22Rv1 (cell line): ENCODE results near the gene RAMP3.
"Not testable (repeated sequence)": the region's sequence is repeated elsewhere in the genome, so short reads cannot be mapped to it uniquely, and the experiment has no call there.

Source experiments
- H3K27ac ChIP-seq: fragments of 450-650 bp; 2 replicates; pipeline ENCODE4 v1.5.1; 2017
- CTCF ChIP-seq: fragments of 450-650 bp; IDR thresholded peaks from 2 replicates; pipeline ENCODE4 v1.5.1; 2017; ENCODE audit warnings: mild to moderate bottlenecking
- ZFX ChIP-seq: fragments of 450-650 bp; IDR thresholded peaks from 2 replicates; pipeline ENCODE4 v1.6.1; 2017; ENCODE audit warnings: antibody characterized with exemption, borderline replicate concordance

The RAMP3 gene

GRCh38 chr7:45157653-45158401 lies at the start of gene RAMP3:
Gene RAMP3 (plus strand): TSS chr7:45157791. CDS start chr7:45157829, 38 bp downstream.
- H3K27ac ChIP-seq, result no peak within 1 kb of the TSS
- TF ChIP-seq ZFX, result no peak
- no peak for TF ChIP-seq CTCF

- no peak overlapping the region for H3K27ac ChIP-seq
- no peak for TF ChIP-seq CTCF
- no peak for TF ChIP-seq ZFX
These were observed 48.7 kb upstream of the RAMP3 start for GRCh38 chr7:45108863-45109262.

GRCh38 chr7:45111298-45112223 lies 46.0 kb upstream of the RAMP3 start, which contains the start of gene TBRG4:
Gene TBRG4 (minus strand): TSS chr7:45111697. CDS start chr7:45109237, 2,460 bp downstream.
- peak; percentile 76 for TF ChIP-seq CTCF
- no peak for TF ChIP-seq ZFX
- H3K27ac ChIP-seq, result peak within 1 kb of the TSS; percentile 95

GRCh38 chr7:45112648-45113047 lies 44.9 kb upstream of the RAMP3 start:
- H3K27ac ChIP-seq, result peak overlapping the region; percentile 95
- TF ChIP-seq ZFX (no peak), CTCF (no peak)

- not testable (repeated sequence) for H3K27ac ChIP-seq
These were observed 43.3 kb upstream of the RAMP3 start for GRCh38 chr7:45114257-45114656.

GRCh38 chr7:45114926-45115325 lies 42.7 kb upstream of the RAMP3 start:
- TF ChIP-seq CTCF, result no peak
- TF ChIP-seq ZFX, result no peak
- H3K27ac ChIP-seq, result no peak overlapping the region

GRCh38 chr7:45116048-45116447 lies 41.5 kb upstream of the RAMP3 start:
- no peak overlapping the region for H3K27ac ChIP-seq
- TF ChIP-seq ZFX (no peak), CTCF (no peak)
